K562 (cell line): Measurements from ENCODE around the gene LAMB1. TPM values are rescaled to one million over a fixed set of nuclear protein-coding genes. Genes with fewer than 3 reads are reported as not detected.
"Not testable (repeated sequence)": the region's sequence is repeated elsewhere in the genome, so short reads cannot be mapped to it uniquely, and the experiment has no call there.

Experiments
- ATAC-seq: fragments of 200-7000 bp; cut with Tn5 transposase; 3 replicates; pipeline ENCODE4 v1.9.1; 2020; ENCODE audit warnings: moderate library complexity
- BruUV-seq: library from RNA; stranded (reverse); fragments of 400-500 nt; replicated peaks from 2 replicates; lab custom pipeline; 2021; lab: Mats Ljungman, UMichigan
- CTCF ChIA-PET: fragments of 300-600 bp; formaldehyde crosslinking; extraction: SDS; loops from one replicate; lab custom pipeline; 2021; ENCODE audit warnings: low intra/inter-chr PET ratio; lab: Yijun Ruan, JAX
- POLR2A ChIA-PET: fragments of 300-600, 350-650 bp; sonication (Branson Sonifier 250); formaldehyde crosslinking; extraction: SDS; loops from one replicate; lab custom pipeline; 2021; ENCODE audit warnings: antibody characterized with exemption, inconsistent platforms; lab: Yijun Ruan, JAX
- DNase-seq, 4 experiments: peaks; one replicate each; pipeline versions ENCODE4 v3.0.0 to v3.0.0-alpha.2; 2011 to 2018; ENCODE audit warnings: low spot score in 3 of 4, mixed read lengths in 3 of 4; ENCODE audit errors: extremely low read depth in 1 of 4
- FAIRE-seq: peaks from 2 replicates; lab custom pipeline; 2011; peaks lifted over from hg19 to GRCh38; lab: Jason Lieb, UNC
- H2AFZ ChIP-seq: 2 replicates; pipeline ENCODE4 v1.6.0; 2011; ENCODE audit warnings: low read depth, low read length, control low read depth, inconsistent platforms
- H3K27ac ChIP-seq: fragments of 200-600 bp; 3 replicates; pipeline ENCODE4 v1.8.0; 2011; ENCODE audit warnings: low read depth, mild to moderate bottlenecking, control low read depth, inconsistent platforms, low read length, moderate library complexity, mixed read lengths; ENCODE audit errors: extremely low read depth
- H3K27me3 ChIP-seq, 2 experiments: fragments of 300-600 bp in 1 of 2; 2 replicates in 1 of 2; 3 replicates in 1 of 2; pipeline versions ENCODE4 v1.6.0 to v1.8.0; 2011; ENCODE audit warnings: inconsistent platforms in 2 of 2, low read length in 2 of 2, mild to moderate bottlenecking in 1 of 2, mixed read lengths in 1 of 2, moderate library complexity in 1 of 2; ENCODE audit not compliant: control insufficient read depth in 2 of 2, insufficient read depth in 2 of 2
- H3K36me3 ChIP-seq: fragments of 300-600 bp; 3 replicates; pipeline ENCODE4 v1.8.0; 2011; ENCODE audit warnings: mild to moderate bottlenecking, low read length, inconsistent platforms; ENCODE audit not compliant: control insufficient read depth, insufficient read depth
- H3K4me1 ChIP-seq, 2 experiments: fragments of 200-600 bp in 1 of 2; replicated peaks in 1 of 2; 2 replicates in 1 of 2; 3 replicates in 1 of 2; pipeline versions ENCODE4 v1.5.1 to v1.8.0; 2011; ENCODE audit warnings: inconsistent platforms in 2 of 2, low read length in 2 of 2, mild to moderate bottlenecking in 1 of 2, mixed read lengths in 1 of 2, moderate library complexity in 1 of 2; ENCODE audit not compliant: control insufficient read depth in 2 of 2, insufficient read depth in 2 of 2
- H3K4me2 ChIP-seq: 2 replicates; pipeline ENCODE4 v1.6.1; 2011; ENCODE audit warnings: low read length, control low read depth, inconsistent platforms, mixed read lengths; ENCODE audit not compliant: insufficient read depth
- H3K4me3 ChIP-seq: fragments of 200-600 bp; sonication (generic), shearing (Covaris generic); 2 replicates; pipeline ENCODE4 v1.5.1; 2016; ENCODE audit warnings: control low read depth, inconsistent platforms
- H3K79me2 ChIP-seq: fragments of 200-600 bp; 3 replicates; pipeline ENCODE4 v1.8.0; 2011; ENCODE audit warnings: low read length, inconsistent platforms; ENCODE audit not compliant: control insufficient read depth, insufficient read depth
- H3K9ac ChIP-seq, 2 experiments: 2 replicates each; pipeline versions ENCODE4 v1.6.0 to v1.6.1; 2011; ENCODE audit warnings: low read depth in 2 of 2, low read length in 2 of 2, control low read depth in 1 of 2, inconsistent platforms in 1 of 2, mild to moderate bottlenecking in 1 of 2, mixed read lengths in 1 of 2; ENCODE audit not compliant: insufficient read depth in 1 of 2
- H3K9me1 ChIP-seq: one replicate; pipeline ENCODE4 v1.6.0; 2011; ENCODE audit warnings: inconsistent platforms, mild to moderate bottlenecking, low read length, moderate library complexity; ENCODE audit not compliant: control insufficient read depth, insufficient read depth
- H3K9me3 ChIP-seq: replicated peaks from 2 replicates; pipeline ENCODE4 v1.5.1; 2011; ENCODE audit warnings: low read depth, low read length, inconsistent platforms; ENCODE audit not compliant: control insufficient read depth, insufficient read depth
- H4K20me1 ChIP-seq: replicated peaks from 2 replicates; pipeline ENCODE4 v1.6.1; 2011; ENCODE audit warnings: low read length, inconsistent platforms, mixed read lengths; ENCODE audit not compliant: control insufficient read depth, insufficient read depth
- MEF2A ChIP-seq: IDR thresholded peaks from 2 replicates; pipeline ENCODE4 v1.6.1; 2011; ENCODE audit warnings: low read depth, mild to moderate bottlenecking, low read length, moderate library complexity; ENCODE audit not compliant: control insufficient read depth
- RFX1 ChIP-seq: fragments of 450-650 bp; IDR thresholded peaks from 2 replicates; pipeline ENCODE4 v1.6.1; 2016; ENCODE audit warnings: mild to moderate bottlenecking, moderate library complexity
- WGBS: fragments of 100-300 bp; shearing (Covaris generic); methylation state at CpG from one replicate; pipeline ENCODE4 v1.1.6; 2016; ENCODE audit warnings: low coverage, mixed read lengths; ENCODE audit not compliant: insufficient coverage; ENCODE audit errors: missing lambda C conversion rate; 5-methylcytosine and 5-hydroxymethylcytosine counted together
- in situ Hi-C: fragments of 300-500 bp; cut with MboI; formaldehyde crosslinking; loops from 4 replicates; pipeline ENCODE4 v1.15.0; 2018; ENCODE audit warnings: inconsistent platforms, mixed read lengths
- intact Hi-C: fragments of 100-400 bp; cut with micrococcal nuclease; formaldehyde crosslinking; loops from 2 replicates; pipeline ENCODE4 v1.14.2; 2022
- polyA plus RNA-seq, 8 experiments: library from polyadenylated mRNA; depleted of rRNA in 4 of 8; stranded (reverse) in 5 of 8; unstranded in 3 of 8; fragments of >200 nt; fragmentation: Nextera tagmentation in 2 of 8; fragmentation: Illumina TruSeq in 1 of 8; extraction: Ambion mirVana in 2 of 8; extraction: Trizol in 1 of 8; gene quantifications; 2 replicates each; pipeline versions ENCODE4 v1.2.1 to v1.2.3, GENCODE V29; 2011 to 2014; ENCODE audit warnings: inconsistent platforms in 1 of 8, missing spikeins in 1 of 8
- total RNA-seq, 7 experiments: library from RNA; depleted of rRNA in 6 of 7; stranded (reverse); fragments of >200 nt in 6 of 7; fragmentation: Illumina TruSeq in 2 of 7; extraction: Trizol in 2 of 7; gene quantifications; 2 replicates each; pipeline versions ENCODE4 v1.2.1 to v1.2.3, GENCODE V29; 2011 to 2021; ENCODE audit warnings: low replicate concordance in 1 of 7

Gene LAMB1
- total and polyA plus RNA-seq, 9 of the 15 experiments (the other 6 are each of a cell fraction or from before 2014, with no cell fraction given), result 6.0 to 17.7 (median 12.3) TPM

DNA sequence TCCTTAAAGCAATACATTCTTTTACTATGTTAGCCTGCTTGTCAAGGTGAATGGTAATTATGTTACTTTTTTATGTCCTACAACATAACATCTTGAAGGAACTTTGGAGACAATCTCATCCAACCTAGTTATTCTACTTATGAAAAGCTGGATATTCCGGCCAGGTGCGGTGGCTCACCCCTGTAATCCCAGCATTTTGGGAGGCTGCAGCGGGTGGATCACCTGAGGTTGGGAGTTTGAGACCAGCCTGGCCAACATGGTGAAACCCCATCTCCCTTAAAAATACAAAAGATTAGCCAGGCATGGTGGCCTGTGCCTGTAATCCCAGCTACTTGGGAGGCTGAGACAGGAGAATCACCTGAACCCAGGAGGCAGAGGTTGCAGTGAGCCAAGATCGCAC is 46.0 kb downstream of the LAMB1 start:
- intact Hi-C loops, H3K4me3 ChIP-seq, H2AFZ ChIP-seq, H3K79me2 ChIP-seq, H3K9me3 ChIP-seq, FAIRE-seq, H3K4me1 ChIP-seq, DNase-seq, H3K27ac ChIP-seq, in situ Hi-C loops, H3K27me3 ChIP-seq, BruUV-seq, H3K4me2 ChIP-seq, H3K9me1 ChIP-seq, CTCF ChIA-PET, H4K20me1 ChIP-seq, H3K9ac ChIP-seq, ATAC-seq: not testable (repeated sequence)
- peaks cover 16% of the 10 kb centered on the region; the same call in 2 of the 3 replicates for H3K36me3 ChIP-seq
- POLR2A ChIA-PET, result interaction anchor here (0.8 to 0.9 kb wide), 4 partner anchors 9 to 20 kb away, joined by 3 to 4 read pairs (median 4); no protein-coding TSS in a partner anchor
- 71% methylated on average over 4 of the region's 4 CpGs for WGBS

DNA sequence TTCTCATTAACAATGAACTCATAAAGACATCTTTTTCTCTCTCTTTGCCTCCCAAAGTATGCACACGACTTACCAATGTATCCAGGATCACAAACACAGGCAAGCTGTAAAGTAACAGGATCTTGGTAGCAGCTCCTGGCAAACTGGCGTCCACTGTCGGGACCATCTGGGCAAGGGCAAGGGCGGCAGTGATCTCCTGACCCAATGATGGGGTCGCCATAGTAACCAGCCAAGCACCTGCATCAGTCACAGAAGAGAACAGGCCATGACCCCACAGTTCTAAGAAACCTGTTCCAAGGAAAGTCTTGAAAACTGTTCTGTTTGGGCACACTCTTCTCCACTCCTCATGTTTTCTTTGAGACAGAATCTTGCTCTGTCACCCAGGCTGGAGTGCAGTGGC is 47.6 kb downstream of the LAMB1 start:
- Histone ChIP-seq H3K4me3 (no peak overlapping the region), H3K36me3 (peaks cover 17% of the 10 kb centered on the region; the same call in 2 of the 3 replicates), H3K4me2 (no peak overlapping the region), H4K20me1 (0 out of 2 replicates have a peak, but pooled peaks cover 4% of the 10 kb centered on the region), H3K4me1 (peaks cover 0 to 3% of the 10 kb centered on the region in 2 experiments; a peak in 1 of 5 replicates), H3K9ac (no peak overlapping the region), H3K9me3 (no peaks in the 10 kb centered on the region), H3K27me3 (no peaks in the 10 kb centered on the region; a peak in 1 of 5 replicates), H3K9me1 (no peaks in the 10 kb centered on the region), H3K27ac (no peak overlapping the region), H2AFZ (no peak overlapping the region), H3K79me2 (no peaks in the 10 kb centered on the region)
- ChIA-PET CTCF (no interaction called here), POLR2A (interaction anchor here (0.7 kb wide), 1 partner anchor 468 kb away, joined by 3 read pairs; no protein-coding TSS in a partner anchor)
- no peak for TF ChIP-seq MEF2A
- peak; percentile 56; the same call in 1 of the 2 replicates for TF ChIP-seq RFX1
- in situ Hi-C loops, result no loop called here
- 46% methylated on average over 5 of the region's 5 CpGs for WGBS
- FAIRE-seq (no peak), DNase-seq (no peak), ATAC-seq (no peak)
- no TSS peak for BruUV-seq
- intact Hi-C loops, result no loop called here
